ENCODE measurements around the gene RAB44.

GRCh38 chr6:36755435-36756348 lies 58.1 kb downstream of the RAB44 start:
- TF ChIP-seq CTCF (IDR thresholded peaks at IDR 0.05) (no peak), POLR2A (IDR thresholded peaks at IDR 0.05) (no peak)

Measured in right lobe of liver (tissue), 4 donors.